ENCODE data around the gene BNIPL. TPM values are rescaled to one million over a fixed set of nuclear protein-coding genes. Genes with fewer than 3 reads are reported as not detected.

The BNIPL gene
- total and polyA plus RNA-seq, 2 of the 13 experiments (the other 11 are each of a cell fraction or from before 2014, with no cell fraction given) = 0.40 to 1.1 TPM

- no peak for TF ChIP-seq ZNF513 (CRISPR knock-in tag; conservative IDR thresholded peaks at IDR 0.05)
- no peak for TF ChIP-seq JUND (CRISPR knock-in tag; IDR thresholded peaks at IDR 0.05)
- no peak for TF ChIP-seq MXD4 (CRISPR knock-in tag; IDR thresholded peaks at IDR 0.05)
- no peak for TF ChIP-seq NBN (conservative IDR thresholded peaks at IDR 0.05)
- TF ChIP-seq PLRG1 (conservative IDR thresholded peaks at IDR 0.05) = no peak
- no peak for TF ChIP-seq ZBTB42 (CRISPR knock-in tag; IDR thresholded peaks at IDR 0.05)
- TF ChIP-seq RAD51 (IDR thresholded peaks at IDR 0.05; ENCODE audit: borderline replicate concordance) = no peak
- no peak for TF ChIP-seq MTERF4 (CRISPR knock-in tag; IDR thresholded peaks at IDR 0.05)
- TF ChIP-seq ZNF143 (CRISPR knock-in tag; IDR thresholded peaks at IDR 0.05) = peak; percentile 90
- TF ChIP-seq ZNF709 (CRISPR knock-in tag; IDR thresholded peaks at IDR 0.05) = no peak; the same call in 1 of the 2 replicates
- TF ChIP-seq ZMAT3 (CRISPR knock-in tag; conservative IDR thresholded peaks at IDR 0.05) = 0 out of 2 replicates have a peak, but pooled peaks have one; percentile 46
- peak; percentile 79 for TF ChIP-seq SALL2 (CRISPR knock-in tag; IDR thresholded peaks at IDR 0.05)
- TF ChIP-seq ZNF800 (CRISPR knock-in tag; IDR thresholded peaks at IDR 0.05) = no peak
- 0 out of 2 replicates have a peak, but pooled peaks have one; percentile 69 for TF ChIP-seq ZNF839 (CRISPR knock-in tag; IDR thresholded peaks at IDR 0.05; ENCODE audit: borderline replicate concordance)
- peak; percentile 88 for TF ChIP-seq ZFP91 (CRISPR knock-in tag; IDR thresholded peaks at IDR 0.05; ENCODE audit: borderline replicate concordance)
- TF ChIP-seq MED13 (CRISPR knock-in tag; IDR thresholded peaks at IDR 0.05) = peak; percentile 62; the same call in 1 of the 2 replicates
- peak; percentile 49 for TF ChIP-seq ZNF142 (CRISPR knock-in tag; IDR thresholded peaks at IDR 0.05)
Observed at GRCh38 chr1:151008244-151009205, 27.9 kb upstream of the BNIPL start, which contains the start of gene PRUNE1 (continued).
